ENCODE results near the gene PRKCZ. TPM values are rescaled to one million over a fixed set of nuclear protein-coding genes. Genes with fewer than 3 reads are reported as not detected.
A peak's percentile ranks its signal among the peaks of the same experiment; 100 is the strongest.

PRKCZ gene
- total and polyA plus RNA-seq, 2 of the 4 experiments (the other 2 are of a cell fraction) = 2.0 to 3.5 TPM

- no peaks in the 10 kb centered on the region; the same call in 1 of the 2 replicates for H3K9me3 ChIP-seq (ENCODE audit: control insufficient read depth, insufficient read depth, low read length)
- H4K20me1 ChIP-seq (ENCODE audit: insufficient read depth, low read length) = no peaks in the 10 kb centered on the region; the same call in 1 of the 2 replicates
- CTCF ChIA-PET = interaction anchor here (2.4 kb wide), 1 partner anchor 102 kb away, joined by 10 read pairs; no protein-coding TSS in a partner anchor
- no peak overlapping the region for H4K5ac ChIP-seq (ENCODE audit: low read depth, low read length)
- 40% methylated on average over 3 of the region's 20 CpGs; no CpG with 5 or more reads in 1 of the 2 experiments for WGBS, 2 experiments (ENCODE audit: extremely low coverage in 2 of 2, insufficient read length in 1 of 2)
- peaks cover 2% of the 10 kb centered on the region; the same call in 1 of the 2 replicates for H3K4me1 ChIP-seq (ENCODE audit: control insufficient read depth, insufficient read depth, low read length)
- no peak overlapping the region for H2AK9ac ChIP-seq (replicated peaks; ENCODE audit: low read depth, low read length, poor library complexity)
- H3K4me2 ChIP-seq (ENCODE audit: low read depth, low read length) = no peak overlapping the region
- no peaks in the 10 kb centered on the region for H3K36me3 ChIP-seq (ENCODE audit: control insufficient read depth, insufficient read depth, low read length)
- POLR2A ChIA-PET (ENCODE audit: unreplicated experiment) = no interaction called here
- intact Hi-C loops (cut with micrococcal nuclease) (loop anchor here (5.0 kb wide), 1 partner anchor 84 kb away; no protein-coding TSS in a partner anchor), dilution Hi-C loops (cut with HindIII; ENCODE audit: low sequenced_read_pairs, unreplicated experiment) (no loop called here), in situ Hi-C loops (cut with MboI; ENCODE audit: low sequenced_read_pairs) (loop anchor here (10.0 kb wide), 1 partner anchor 92 kb away; no protein-coding TSS in a partner anchor)
- no peak overlapping the region for H2BK15ac ChIP-seq (ENCODE audit: low read depth, low read length)
- no peak overlapping the region for H3K4me3 ChIP-seq (ENCODE audit: insufficient read depth, low read depth, low read length)
- TF ChIP-seq CTCF (conservative IDR thresholded peaks at IDR 0.05; ENCODE audit: low read depth, low read length) (peak; percentile 51), RAD21 (IDR thresholded peaks at IDR 0.05; ENCODE audit: low read length) (peak; percentile 33), MAFK (IDR thresholded peaks at IDR 0.05; ENCODE audit: low read depth, low read length) (no peak)
- no TSS peak for BruUV-seq (replicated peaks)
- no peak overlapping the region for H3K9ac ChIP-seq (ENCODE audit: low read depth, low read length)
- H3K27me3 ChIP-seq (ENCODE audit: control insufficient read depth, insufficient read depth, low read length) = peaks cover 50% of the 10 kb centered on the region
- no peak overlapping the region for H3K14ac ChIP-seq (replicated peaks; ENCODE audit: low read depth, low read length)
- H3K23ac ChIP-seq (ENCODE audit: low read depth, low read length) = no peak overlapping the region
- no peak overlapping the region for H3K56ac ChIP-seq (ENCODE audit: extremely low read depth, insufficient read depth, low read length)
- no peak overlapping the region for H4K91ac ChIP-seq (ENCODE audit: insufficient read depth, low read depth, low read length)
- no peaks in the 10 kb centered on the region for H3K79me1 ChIP-seq (ENCODE audit: low read depth in 1 of 2, low read length in 2 of 2)
- no peak overlapping the region for H3K27ac ChIP-seq (ENCODE audit: insufficient read depth, low read length)
- H2BK5ac ChIP-seq (ENCODE audit: low read depth, low read length, poor library complexity, severe bottlenecking) = no peak overlapping the region
- H2BK120ac ChIP-seq (ENCODE audit: low read depth, low read length) = no peak overlapping the region
- ATAC-seq (ENCODE audit: low read depth) (no peak), DNase-seq (no peak)
- H2AK5ac ChIP-seq (ENCODE audit: low read depth, low read length) = no peak overlapping the region
- no peak overlapping the region for H2AFZ ChIP-seq (replicated peaks; ENCODE audit: low read length, poor library complexity)
- H2BK20ac ChIP-seq (ENCODE audit: low read depth, low read length) = no peak overlapping the region
- no peak overlapping the region for H3K18ac ChIP-seq (ENCODE audit: low read depth, low read length)
- H3K9me1 ChIP-seq (ENCODE audit: insufficient read depth, low read length) = no peaks in the 10 kb centered on the region
- no peak overlapping the region for H3K4ac ChIP-seq (ENCODE audit: low read depth, low read length)
- no peak overlapping the region for H4K8ac ChIP-seq (ENCODE audit: low read depth in 2 of 2, low read length in 2 of 2)
Measured at GRCh38 chr1:2046174-2046917, 3.9 kb upstream of the PRKCZ start.
